ENCODE data around the gene AXDND1. TPM values are rescaled to one million over a fixed set of nuclear protein-coding genes. Genes with fewer than 3 reads are reported as not detected.
"Not testable (repeated sequence)": the region's sequence is repeated elsewhere in the genome, so short reads cannot be mapped to it uniquely, and the experiment has no call there.

Gene AXDND1
- total RNA-seq, 1 experiment from 2014 or later, result 0.53 TPM

DNA sequence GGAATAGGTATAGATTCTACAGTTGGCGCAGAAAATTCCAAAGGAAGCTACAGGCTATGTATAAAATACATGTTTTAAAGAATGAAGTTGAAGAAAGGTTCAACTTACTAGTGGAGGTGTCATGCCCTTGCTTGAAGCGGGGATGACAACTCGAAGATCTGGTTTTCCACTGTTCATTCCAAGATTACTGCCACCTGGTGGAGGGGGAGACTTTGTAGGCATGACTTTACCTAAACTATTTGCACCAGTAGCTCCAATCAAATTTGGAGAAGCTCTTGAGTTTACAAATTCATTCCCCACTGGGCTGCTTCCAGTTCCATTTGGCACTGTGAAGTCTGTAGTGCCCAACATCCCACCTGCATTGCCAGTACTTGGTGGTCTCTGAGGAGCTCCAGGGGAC is 81.7 kb downstream of the AXDND1 start:
- Histone ChIP-seq H3K9me3 (replicated peaks) (no peaks in the 10 kb centered on the region), H3K27me3 (replicated peaks) (peaks cover 18% of the 10 kb centered on the region; the same call in 1 of the 2 replicates), H3K27ac (no peak overlapping the region), H3K4me1 (replicated peaks) (no peaks in the 10 kb centered on the region), H3K4me3 (no peak overlapping the region), H3K36me3 (no peaks in the 10 kb centered on the region)
- no peak for DNase-seq (ENCODE audit: low read depth in 1 of 2, low spot score in 2 of 2)

DNA sequence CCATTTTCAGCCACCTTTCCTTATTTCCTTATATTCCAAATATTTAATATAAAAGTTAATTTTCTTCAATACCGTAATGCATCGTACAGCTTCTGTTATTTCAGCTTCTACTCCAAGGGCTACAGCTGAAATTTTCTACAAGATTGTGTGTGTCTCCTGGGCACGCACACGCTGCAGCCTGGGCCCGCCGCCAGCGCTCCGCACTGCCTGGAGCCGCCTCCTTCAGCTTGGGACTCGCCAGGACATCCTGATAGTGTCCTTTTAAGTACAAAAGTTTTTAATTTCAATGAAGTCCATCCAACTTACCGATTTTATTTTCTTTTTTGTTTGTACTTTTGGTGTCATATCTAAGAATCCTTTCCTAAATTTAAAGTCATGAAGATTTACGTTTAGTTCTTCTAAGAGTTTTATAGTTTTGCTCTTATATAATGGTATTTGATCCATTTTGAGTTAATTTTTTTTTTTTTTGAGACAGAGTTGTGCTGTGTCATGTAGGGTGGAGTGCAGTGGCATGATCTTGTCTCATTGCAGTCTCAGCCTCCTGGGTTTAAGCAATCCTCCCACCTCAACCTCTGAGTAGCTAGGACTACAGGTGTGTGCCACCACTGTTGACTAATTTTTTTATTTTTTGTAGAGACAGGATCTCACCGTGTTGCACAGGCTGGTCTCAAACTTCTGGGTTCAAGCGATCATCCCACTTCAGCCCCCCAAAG is 82.8 kb downstream of the AXDND1 start:
- Histone ChIP-seq H3K27ac (no peak overlapping the region), H3K4me3 (no peak overlapping the region), H3K36me3 (no peaks in the 10 kb centered on the region), H3K27me3 (replicated peaks) (peaks cover 18% of the 10 kb centered on the region; the same call in 1 of the 2 replicates), H3K4me1 (replicated peaks) (no peaks in the 10 kb centered on the region), H3K9me3 (replicated peaks) (no peaks in the 10 kb centered on the region)
- DNase-seq (ENCODE audit: low read depth in 1 of 2, low spot score in 2 of 2), result no peak

DNA sequence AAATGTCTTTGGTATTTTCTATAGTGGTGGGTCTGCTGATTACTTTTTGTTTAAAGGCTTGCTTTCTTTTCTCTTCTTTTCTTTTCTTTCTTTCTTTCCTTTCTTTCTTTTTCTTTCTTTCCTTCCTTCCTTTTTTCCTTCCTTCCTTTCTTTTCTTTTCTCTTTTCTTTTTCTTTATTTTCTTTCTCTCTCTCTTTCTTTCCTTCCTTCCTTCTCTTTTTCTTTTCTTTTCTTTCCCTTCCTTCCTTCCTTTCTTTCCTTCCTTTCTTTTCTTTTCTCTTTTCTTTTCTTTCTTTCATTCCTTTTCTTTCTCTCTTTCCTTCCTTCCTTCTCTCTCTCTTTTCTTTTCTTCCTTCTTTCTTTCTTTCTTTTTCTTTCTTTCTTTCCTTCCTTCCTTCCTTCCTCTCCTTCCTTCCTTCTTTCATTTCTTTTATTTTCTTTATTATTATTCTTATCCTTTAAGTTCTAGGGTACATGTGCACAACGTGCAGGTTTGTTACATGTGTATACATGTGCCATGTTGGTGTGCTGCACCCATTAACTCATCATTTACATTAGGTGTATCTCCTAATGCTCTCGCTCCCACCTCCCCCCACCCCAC is 93.9 kb downstream of the AXDND1 start:
- not testable (repeated sequence) for DNase-seq (ENCODE audit: low read depth in 1 of 2, low spot score in 2 of 2); H3K27ac ChIP-seq

DNA sequence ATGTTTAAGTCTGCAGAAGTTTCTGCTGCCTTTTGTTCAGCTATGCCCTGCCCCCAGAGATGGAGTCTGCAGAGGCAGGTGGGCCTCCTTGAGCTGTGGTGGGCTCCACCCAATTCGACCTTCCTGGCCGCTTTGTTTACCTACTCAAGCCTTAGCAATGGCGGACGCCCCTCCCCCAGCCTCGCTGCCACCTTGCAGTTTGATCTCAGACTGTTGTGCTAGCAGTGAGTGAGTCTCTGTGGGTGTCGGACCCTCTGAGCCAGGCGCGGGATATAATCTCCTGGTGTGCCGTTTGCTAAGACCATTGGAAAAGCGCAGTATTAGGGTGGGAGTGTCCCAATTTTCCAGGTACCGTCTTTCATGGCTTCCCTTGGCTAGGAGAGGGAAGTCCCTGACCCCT is 99.9 kb downstream of the AXDND1 start:
- not testable (repeated sequence) for H3K27me3 ChIP-seq (replicated peaks); H3K4me3 ChIP-seq; DNase-seq (ENCODE audit: low read depth in 1 of 2, low spot score in 2 of 2); H3K9me3 ChIP-seq (replicated peaks); H3K36me3 ChIP-seq; H3K4me1 ChIP-seq (replicated peaks); H3K27ac ChIP-seq

More for the DNA sequence above, 93.9 kb downstream of the AXDND1 start:
- H3K4me3 ChIP-seq; H3K36me3 ChIP-seq; H3K27me3 ChIP-seq (replicated peaks); H3K9me3 ChIP-seq (replicated peaks); H3K4me1 ChIP-seq (replicated peaks): not testable (repeated sequence)

DNA sequence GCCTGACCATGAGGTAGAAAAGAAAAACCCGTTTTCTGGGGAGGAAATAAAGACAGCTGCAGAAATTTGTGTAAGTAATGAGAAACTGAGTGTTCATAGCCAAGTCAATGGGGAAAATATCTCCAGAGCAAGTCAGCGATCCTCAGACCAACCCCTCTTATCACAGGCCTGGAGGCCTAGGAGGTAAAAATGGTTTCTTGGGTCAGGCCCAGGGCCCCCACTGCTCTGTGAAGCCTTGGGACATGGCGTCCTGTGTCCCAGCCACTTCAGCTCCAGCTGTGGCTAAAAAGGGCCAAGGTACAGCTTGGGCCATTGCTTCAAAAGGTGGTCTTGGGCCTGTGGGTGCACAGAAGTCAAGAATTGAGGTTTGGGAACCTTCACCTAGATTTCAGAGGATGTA is 108.9 kb downstream of the AXDND1 start:
- Histone ChIP-seq H3K4me1 (replicated peaks) (no peaks in the 10 kb centered on the region), H3K27me3 (replicated peaks) (no peaks in the 10 kb centered on the region), H3K4me3 (no peak overlapping the region), H3K36me3 (no peaks in the 10 kb centered on the region), H3K9me3 (replicated peaks) (peaks cover 15% of the 10 kb centered on the region), H3K27ac (no peak overlapping the region)
- no peak for DNase-seq (ENCODE audit: low read depth in 1 of 2, low spot score in 2 of 2)

DNA sequence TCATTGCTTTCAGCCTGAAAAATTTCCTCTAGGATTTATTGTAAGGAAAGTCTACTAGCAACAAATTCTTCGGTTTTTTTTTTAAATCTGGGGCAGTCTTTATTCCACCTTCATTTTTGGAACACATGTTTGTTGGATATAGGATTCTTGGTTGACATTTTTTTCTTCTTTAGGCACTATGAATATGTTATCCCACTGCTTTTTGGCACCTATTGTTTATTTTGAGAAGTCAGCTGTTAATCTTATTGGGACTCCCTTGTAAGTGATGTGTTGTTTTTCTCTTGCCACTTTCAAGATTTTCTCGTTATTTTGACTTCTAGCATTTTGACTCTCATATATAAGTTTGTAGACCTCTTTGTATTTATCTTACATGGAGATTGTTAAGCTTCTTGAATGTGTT is 110.7 kb downstream of the AXDND1 start:
- H3K27me3 ChIP-seq (replicated peaks), result no peaks in the 10 kb centered on the region
- no peak for DNase-seq (ENCODE audit: low read depth in 1 of 2, low spot score in 2 of 2)

DNA sequence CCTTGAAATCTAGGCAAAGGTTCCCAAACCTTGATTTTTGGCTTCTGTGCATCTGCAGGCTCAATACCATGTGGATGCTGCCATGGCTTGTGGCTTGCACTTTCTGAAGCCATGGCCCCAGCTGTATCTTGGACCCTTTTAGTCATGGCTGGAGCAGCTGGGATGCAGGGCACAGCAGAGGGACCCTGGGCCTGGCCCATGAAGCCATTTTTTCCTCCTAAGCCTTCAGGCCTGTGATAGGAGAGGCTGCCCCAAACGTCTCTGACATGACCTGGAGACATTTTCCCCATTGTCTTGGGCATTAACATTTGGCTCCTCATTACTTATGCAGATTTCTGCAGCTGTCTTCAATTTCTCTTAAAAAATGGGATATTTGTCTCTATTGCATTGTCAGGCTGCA is 112.6 kb downstream of the AXDND1 start:
- H3K27ac ChIP-seq, result no peak overlapping the region
- no peaks in the 10 kb centered on the region for H3K27me3 ChIP-seq (replicated peaks)
- H3K4me3 ChIP-seq, result no peak overlapping the region
- DNase-seq (ENCODE audit: low read depth in 1 of 2, low spot score in 2 of 2), result no peak
- H3K36me3 ChIP-seq, result no peaks in the 10 kb centered on the region
- H3K9me3 ChIP-seq (replicated peaks), result peaks cover 15% of the 10 kb centered on the region
- H3K4me1 ChIP-seq (replicated peaks), result no peaks in the 10 kb centered on the region

More for the DNA sequence above, 110.7 kb downstream of the AXDND1 start:
- H3K4me3 ChIP-seq, result no peak overlapping the region
- peaks cover 15% of the 10 kb centered on the region for H3K9me3 ChIP-seq (replicated peaks)
- no peaks in the 10 kb centered on the region for H3K36me3 ChIP-seq
- no peak overlapping the region for H3K27ac ChIP-seq
- no peaks in the 10 kb centered on the region for H3K4me1 ChIP-seq (replicated peaks)

DNA sequence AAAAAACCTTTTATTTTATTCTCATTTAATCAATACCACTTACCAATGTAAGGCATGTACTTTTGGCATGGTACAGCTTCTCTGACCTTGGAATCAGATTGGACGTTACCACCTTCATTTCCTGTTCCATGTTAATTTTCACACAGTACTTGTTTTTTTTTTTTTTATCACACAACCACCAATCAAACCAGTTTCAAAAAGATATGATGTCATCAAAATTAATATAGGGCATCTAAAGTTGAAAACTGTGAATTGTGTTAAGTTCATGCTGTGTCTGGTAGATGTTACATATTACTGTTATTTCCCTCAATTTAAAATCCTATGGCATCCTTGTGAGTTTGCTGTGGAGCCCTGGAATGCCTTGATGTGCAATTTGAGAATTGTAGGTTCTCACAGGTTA is 124.8 kb downstream of the AXDND1 start:
- no peaks in the 10 kb centered on the region for H3K9me3 ChIP-seq (replicated peaks)
- no peaks in the 10 kb centered on the region for H3K36me3 ChIP-seq
- no peaks in the 10 kb centered on the region for H3K27me3 ChIP-seq (replicated peaks)
- no peak for DNase-seq (ENCODE audit: low read depth in 1 of 2, low spot score in 2 of 2)
- no peak overlapping the region for H3K27ac ChIP-seq
- no peak overlapping the region for H3K4me3 ChIP-seq
- H3K4me1 ChIP-seq (replicated peaks), result peaks cover 4% of the 10 kb centered on the region; the same call in 1 of the 2 replicates

DNA sequence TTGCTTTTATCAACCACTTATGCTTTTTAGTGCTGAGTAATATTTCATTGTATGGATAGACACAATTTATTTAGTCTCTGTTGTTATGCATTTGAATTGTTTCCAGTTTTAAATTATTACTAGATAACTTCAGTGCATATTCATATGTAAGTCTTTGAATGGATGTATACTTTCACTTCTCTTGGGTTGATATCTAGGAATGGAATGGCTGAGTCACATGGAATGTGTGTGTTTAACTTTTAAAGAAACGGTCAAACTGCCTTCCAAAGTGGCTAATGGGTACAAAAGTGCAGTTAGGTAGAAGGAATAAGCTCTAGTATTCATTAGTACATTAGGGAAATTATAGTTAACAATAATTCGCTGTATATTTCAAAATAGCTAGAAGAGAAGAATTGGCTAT is 127.6 kb downstream of the AXDND1 start:
- H3K27me3 ChIP-seq (replicated peaks), result no peaks in the 10 kb centered on the region
- peak overlapping the region; percentile 44 for H3K27ac ChIP-seq
- no peak overlapping the region for H3K4me3 ChIP-seq
- H3K4me1 ChIP-seq (replicated peaks), result peaks cover 4% of the 10 kb centered on the region; the same call in 1 of the 2 replicates
- peak in 1 of 2 experiments; percentile 33 for DNase-seq (ENCODE audit: low read depth in 1 of 2, low spot score in 2 of 2)
- H3K9me3 ChIP-seq (replicated peaks), result no peaks in the 10 kb centered on the region
- no peaks in the 10 kb centered on the region for H3K36me3 ChIP-seq

DNA sequence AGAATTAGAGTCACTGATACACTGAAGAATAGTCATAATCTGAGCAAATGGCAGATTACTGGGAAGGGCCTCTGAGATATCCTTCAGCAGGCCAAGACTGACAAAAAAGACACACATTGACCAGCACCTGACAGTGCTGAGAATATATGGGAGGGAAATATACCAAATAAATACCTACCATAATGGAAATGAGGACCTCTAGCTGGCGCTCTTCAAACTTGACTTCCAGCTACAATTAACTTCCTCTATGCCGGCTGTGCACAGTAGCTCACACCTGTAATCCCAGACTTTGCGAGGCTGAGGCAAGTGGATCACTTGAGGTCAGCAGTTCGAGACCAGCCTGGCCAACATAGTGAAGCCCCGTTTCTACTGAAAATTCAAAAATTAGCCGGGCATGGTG is 140.4 kb downstream of the AXDND1 start:
- Histone ChIP-seq H3K27me3 (replicated peaks) (no peaks in the 10 kb centered on the region), H3K27ac (no peak overlapping the region), H3K36me3 (no peaks in the 10 kb centered on the region), H3K4me3 (no peak overlapping the region), H3K4me1 (replicated peaks) (no peaks in the 10 kb centered on the region), H3K9me3 (replicated peaks) (no peaks in the 10 kb centered on the region)
- no peak for DNase-seq (ENCODE audit: low read depth in 1 of 2, low spot score in 2 of 2)

DNA sequence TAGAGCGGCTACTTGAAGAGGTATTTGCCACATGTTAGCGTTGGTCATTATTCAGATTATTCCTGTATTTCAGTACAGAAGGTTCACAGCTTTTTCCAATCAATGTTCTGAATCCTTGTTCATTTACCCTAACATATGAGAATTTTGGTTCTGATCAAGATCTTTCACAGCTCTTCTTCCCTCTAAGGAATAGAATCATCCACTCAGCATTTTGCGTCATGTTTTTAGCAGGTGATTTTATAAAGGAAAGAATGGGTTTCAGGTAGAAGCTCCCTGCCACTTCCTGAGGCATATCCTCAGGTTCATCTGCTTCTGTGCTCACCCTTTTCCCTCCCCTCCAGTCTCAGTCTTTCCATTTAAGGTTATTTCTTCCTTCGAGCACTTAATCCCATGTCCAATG is 143.6 kb downstream of the AXDND1 start:
- Histone ChIP-seq H3K9me3 (replicated peaks) (no peaks in the 10 kb centered on the region), H3K27ac (no peak overlapping the region), H3K4me3 (no peak overlapping the region), H3K27me3 (replicated peaks) (no peaks in the 10 kb centered on the region), H3K36me3 (no peaks in the 10 kb centered on the region), H3K4me1 (replicated peaks) (no peaks in the 10 kb centered on the region)
- DNase-seq (ENCODE audit: low read depth in 1 of 2, low spot score in 2 of 2), result no peak

DNA sequence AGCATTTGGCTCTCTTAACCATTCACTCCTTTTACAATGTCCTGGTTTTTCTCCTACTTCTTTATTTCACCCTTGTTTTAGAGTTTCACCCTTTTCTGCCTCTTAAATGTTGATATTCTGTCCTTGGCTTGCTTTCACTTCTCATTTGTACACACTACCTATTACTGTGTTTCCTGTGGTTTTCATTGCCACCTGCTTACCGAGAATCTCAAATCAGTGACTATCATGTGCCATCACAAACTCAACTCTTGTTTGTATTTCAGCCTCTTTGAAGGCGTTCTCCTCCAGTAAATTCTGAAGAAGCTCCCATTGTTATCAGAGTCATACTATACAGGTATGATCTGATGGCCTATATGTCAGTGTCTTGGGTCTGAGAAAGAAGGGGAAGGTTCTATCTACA is 144.3 kb downstream of the AXDND1 start:
- Histone ChIP-seq H3K36me3 (no peaks in the 10 kb centered on the region), H3K4me1 (replicated peaks) (no peaks in the 10 kb centered on the region), H3K27ac (no peak overlapping the region), H3K9me3 (replicated peaks) (no peaks in the 10 kb centered on the region), H3K4me3 (no peak overlapping the region), H3K27me3 (replicated peaks) (no peaks in the 10 kb centered on the region)
- DNase-seq (ENCODE audit: low read depth in 1 of 2, low spot score in 2 of 2), result no peak

DNA sequence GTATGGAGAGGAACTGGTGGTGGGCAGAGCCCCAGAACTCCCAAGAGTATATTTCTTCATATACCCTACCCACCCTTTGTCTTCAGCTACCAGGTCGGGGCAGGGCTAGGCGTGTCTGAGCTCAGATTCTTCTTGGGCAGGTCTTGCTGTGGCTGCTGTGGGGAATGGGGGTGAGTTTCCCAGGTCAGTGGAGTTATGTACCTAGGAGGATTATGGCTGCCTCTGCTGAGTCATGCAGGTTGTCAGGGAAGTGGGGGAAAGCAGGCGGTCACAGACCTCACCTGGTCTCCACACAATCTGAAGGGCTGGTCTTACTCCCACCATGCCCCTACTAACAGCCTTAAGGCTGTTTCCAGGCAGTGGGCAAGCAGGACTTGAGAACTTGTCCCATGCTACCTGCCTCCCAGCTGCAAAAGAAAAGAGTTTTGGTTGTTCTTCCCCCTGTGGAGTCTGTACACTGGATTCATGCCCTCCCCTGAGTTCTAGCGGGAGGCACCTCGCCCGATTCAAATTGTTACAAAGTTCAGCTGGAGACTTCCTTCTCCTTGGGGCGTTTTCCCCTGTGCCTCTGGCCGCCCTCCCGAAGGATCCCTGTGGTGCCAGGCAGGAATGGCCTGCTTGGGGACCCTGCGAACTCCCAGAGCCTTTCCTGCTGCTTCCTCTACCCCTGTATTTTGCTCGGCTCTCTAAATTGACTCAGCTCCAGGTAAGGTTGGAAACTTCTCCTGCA is 151.4 kb downstream of the AXDND1 start:
- Histone ChIP-seq H3K4me3 (no peak overlapping the region), H3K36me3 (no peaks in the 10 kb centered on the region), H3K27me3 (replicated peaks) (no peaks in the 10 kb centered on the region; the same call in 1 of the 2 replicates), H3K27ac (no peak overlapping the region), H3K4me1 (replicated peaks) (no peaks in the 10 kb centered on the region), H3K9me3 (replicated peaks) (no peaks in the 10 kb centered on the region)
- DNase-seq (ENCODE audit: low read depth in 1 of 2, low spot score in 2 of 2), result no peak

DNA sequence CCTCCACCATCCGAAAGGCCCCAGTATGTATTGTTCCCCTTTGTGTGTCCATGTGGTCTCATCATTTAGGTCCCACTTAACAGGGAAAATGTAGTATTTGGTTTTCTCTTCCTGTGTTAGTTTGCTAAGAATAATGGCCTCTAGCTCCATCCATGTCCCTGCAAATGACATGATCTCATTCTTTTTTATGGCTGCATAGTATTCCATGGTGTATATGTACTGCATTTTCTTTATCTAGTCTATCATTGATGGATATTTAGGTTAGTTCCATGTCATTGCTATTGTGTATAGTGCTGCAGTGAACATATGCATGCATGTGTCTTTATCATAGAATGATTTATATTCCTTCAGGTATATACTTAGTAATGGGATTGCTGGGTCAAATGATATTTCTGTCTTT is 152.8 kb downstream of the AXDND1 start:
- H3K9me3 ChIP-seq (replicated peaks); H3K36me3 ChIP-seq; H3K4me3 ChIP-seq; H3K27ac ChIP-seq; H3K27me3 ChIP-seq (replicated peaks); H3K4me1 ChIP-seq (replicated peaks); DNase-seq (ENCODE audit: low read depth in 1 of 2, low spot score in 2 of 2): not testable (repeated sequence)

All from SJSA1 (cell line).